ENCODE results near the gene WDR37.
A peak's percentile ranks its signal among the peaks of the same experiment; 100 is the strongest.

WDR37 gene

GRCh38 chr10:1048349-1048731, 7.8 kb upstream of the WDR37 start:
- Histone ChIP-seq H2AFZ (ENCODE audit: low read length) (no peak overlapping the region), H3K79me2 (ENCODE audit: insufficient read depth, low read length) (peaks cover 40% of the 10 kb centered on the region), H3K4me2 (ENCODE audit: low read length) (peak overlapping the region; percentile 82), H3F3A (ENCODE audit: insufficient read depth, low read length) (peaks cover 8% of the 10 kb centered on the region; the same call in 1 of the 2 replicates), H3K9me2 (ENCODE audit: low read depth, low read length) (no peaks in the 10 kb centered on the region), H3K9ac (ENCODE audit: low read length) (peak overlapping the region; percentile 94), H3K4me3 (ENCODE audit: low read depth, low read length, poor library complexity, severe bottlenecking) (peak overlapping the region; percentile 95), H3K4me1 (ENCODE audit: insufficient read depth, low read length, severe bottlenecking) (peaks cover 52% of the 10 kb centered on the region), H3K36me3 (ENCODE audit: insufficient read depth, low read length) (peaks cover 69% of the 10 kb centered on the region), H3K27me3 (ENCODE audit: insufficient read depth, low read length) (no peaks in the 10 kb centered on the region), H3K9me3 (ENCODE audit: low read length) (no peaks in the 10 kb centered on the region), H4K20me1 (ENCODE audit: insufficient read depth, low read length) (no peaks in the 10 kb centered on the region), H3K27ac (ENCODE audit: low read depth, low read length, poor library complexity, severe bottlenecking) (peak overlapping the region; percentile 94)
- no peak for TF ChIP-seq EZH2 (IDR thresholded peaks at IDR 0.05; ENCODE audit: borderline replicate concordance, low read length)
- TF ChIP-seq, protein P1, sequence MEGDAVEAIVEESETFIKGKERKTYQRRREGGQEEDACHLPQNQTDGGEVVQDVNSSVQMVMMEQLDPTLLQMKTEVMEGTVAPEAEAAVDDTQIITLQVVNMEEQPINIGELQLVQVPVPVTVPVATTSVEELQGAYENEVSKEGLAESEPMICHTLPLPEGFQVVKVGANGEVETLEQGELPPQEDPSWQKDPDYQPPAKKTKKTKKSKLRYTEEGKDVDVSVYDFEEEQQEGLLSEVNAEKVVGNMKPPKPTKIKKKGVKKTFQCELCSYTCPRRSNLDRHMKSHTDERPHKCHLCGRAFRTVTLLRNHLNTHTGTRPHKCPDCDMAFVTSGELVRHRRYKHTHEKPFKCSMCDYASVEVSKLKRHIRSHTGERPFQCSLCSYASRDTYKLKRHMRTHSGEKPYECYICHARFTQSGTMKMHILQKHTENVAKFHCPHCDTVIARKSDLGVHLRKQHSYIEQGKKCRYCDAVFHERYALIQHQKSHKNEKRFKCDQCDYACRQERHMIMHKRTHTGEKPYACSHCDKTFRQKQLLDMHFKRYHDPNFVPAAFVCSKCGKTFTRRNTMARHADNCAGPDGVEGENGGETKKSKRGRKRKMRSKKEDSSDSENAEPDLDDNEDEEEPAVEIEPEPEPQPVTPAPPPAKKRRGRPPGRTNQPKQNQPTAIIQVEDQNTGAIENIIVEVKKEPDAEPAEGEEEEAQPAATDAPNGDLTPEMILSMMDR (IDR thresholded peaks at IDR 0.05; ENCODE audit: low read length): no peak

GRCh38 chr10:1048732-1049424, 7.3 kb upstream of the WDR37 start, which contains the start of gene IDI1:
TSS of gene IDI1 (minus strand) at chr10:1049119. CDS start at chr10:1049003, 116 bp downstream.
- Histone ChIP-seq H3K36me3 (ENCODE audit: insufficient read depth, low read length) (peaks cover 69% of the 10 kb centered on the region), H3F3A (ENCODE audit: insufficient read depth, low read length) (peaks cover 8% of the 10 kb centered on the region; the same call in 1 of the 2 replicates), H3K9me2 (ENCODE audit: low read depth, low read length) (no peaks in the 10 kb centered on the region), H2AFZ (ENCODE audit: low read length) (no peak within 1 kb of the TSS), H3K27ac (ENCODE audit: low read depth, low read length, poor library complexity, severe bottlenecking) (peak within 1 kb of the TSS; percentile 94), H3K4me3 (ENCODE audit: low read depth, low read length, poor library complexity, severe bottlenecking) (peak within 1 kb of the TSS; percentile 95), H3K27me3 (ENCODE audit: insufficient read depth, low read length) (no peaks in the 10 kb centered on the region), H3K9me3 (ENCODE audit: low read length) (no peaks in the 10 kb centered on the region), H4K20me1 (ENCODE audit: insufficient read depth, low read length) (no peaks in the 10 kb centered on the region), H3K9ac (ENCODE audit: low read length) (peak within 1 kb of the TSS; percentile 94), H3K4me1 (ENCODE audit: insufficient read depth, low read length, severe bottlenecking) (peaks cover 47% of the 10 kb centered on the region), H3K79me2 (ENCODE audit: insufficient read depth, low read length) (peaks cover 40% of the 10 kb centered on the region), H3K4me2 (ENCODE audit: low read length) (peak within 1 kb of the TSS; percentile 82)
- TF ChIP-seq, protein P1 (IDR thresholded peaks at IDR 0.05; ENCODE audit: low read length): no peak

DNA sequence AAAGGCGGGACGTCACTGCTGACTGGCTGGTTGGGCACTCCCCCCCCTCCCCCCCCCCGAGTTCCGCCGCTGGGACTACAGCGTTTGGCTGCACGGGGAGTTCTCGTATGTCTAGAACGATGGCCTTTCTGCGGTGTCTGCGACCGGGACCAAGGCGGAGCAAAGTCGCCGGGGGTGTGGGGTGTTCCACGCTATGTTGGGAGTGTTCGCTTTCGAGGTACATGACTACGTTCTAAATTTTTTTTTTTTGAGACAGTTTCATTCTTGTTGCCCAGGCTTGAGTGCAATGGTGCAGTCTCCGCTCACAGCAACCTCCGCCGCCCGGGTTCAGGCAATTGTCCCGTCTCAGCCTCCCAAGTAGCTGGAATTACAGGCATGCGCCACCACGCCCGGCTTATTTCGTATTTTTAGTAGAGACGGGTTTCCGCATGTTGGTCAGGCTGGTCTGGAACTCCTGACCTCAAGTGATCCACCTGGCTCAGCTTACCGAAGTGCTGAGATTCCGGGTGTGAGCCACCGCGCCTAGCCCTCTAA, 6.7 kb upstream of the WDR37 start:
- Histone ChIP-seq H2AFZ (ENCODE audit: low read length) (no peak overlapping the region), H3K4me3 (ENCODE audit: low read depth, low read length, poor library complexity, severe bottlenecking) (peak overlapping the region; percentile 95), H3F3A (ENCODE audit: insufficient read depth, low read length) (peaks cover 8% of the 10 kb centered on the region; the same call in 1 of the 2 replicates), H3K27me3 (ENCODE audit: insufficient read depth, low read length) (no peaks in the 10 kb centered on the region), H3K36me3 (ENCODE audit: insufficient read depth, low read length) (peaks cover 70% of the 10 kb centered on the region), H3K4me1 (ENCODE audit: insufficient read depth, low read length, severe bottlenecking) (peaks cover 45% of the 10 kb centered on the region), H3K9me3 (ENCODE audit: low read length) (no peaks in the 10 kb centered on the region), H3K79me2 (ENCODE audit: insufficient read depth, low read length) (peaks cover 42% of the 10 kb centered on the region), H4K20me1 (ENCODE audit: insufficient read depth, low read length) (no peaks in the 10 kb centered on the region), H3K9ac (ENCODE audit: low read length) (peak overlapping the region; percentile 94), H3K4me2 (ENCODE audit: low read length) (peak overlapping the region; percentile 82), H3K9me2 (ENCODE audit: low read depth, low read length) (no peaks in the 10 kb centered on the region), H3K27ac (ENCODE audit: low read depth, low read length, poor library complexity, severe bottlenecking) (peak overlapping the region; percentile 94)
- TF ChIP-seq, protein P1 (IDR thresholded peaks at IDR 0.05; ENCODE audit: low read length): no peak
- TF ChIP-seq EZH2 (IDR thresholded peaks at IDR 0.05; ENCODE audit: borderline replicate concordance, low read length): no peak

Measured in OCI-LY1 (cell line).